SK-N-SH treated with all-trans-retinoic acid at 6 μM for 48 hours (cell line): Measurements from ENCODE around the gene DPP6.

Experiments used
- ATAC-seq: fragments of 200-7000 bp; cut with Tn5 transposase; 3 replicates; pipeline ENCODE4 v1.9.1; 2020; ENCODE audit warnings: mild to moderate bottlenecking, moderate library complexity
- ARNTL ChIP-seq: fragments of 450-650 bp; formaldehyde crosslinking; IDR thresholded peaks from 2 replicates; pipeline ENCODE4 v1.5.0; 2020; ENCODE audit warnings: low read depth, mild to moderate bottlenecking, moderate library complexity, borderline replicate concordance
- BACH2 ChIP-seq: fragments of 250-450 bp; sonication (Bioruptor Pico); IDR thresholded peaks from 2 replicates; pipeline ENCODE4 v1.9.0; 2021; ENCODE audit warnings: mild to moderate bottlenecking, borderline replicate concordance
- CREB5 ChIP-seq: fragments of 250-450 bp; sonication (Bioruptor Pico); IDR thresholded peaks from 2 replicates; pipeline ENCODE4 v1.5.1; 2020; ENCODE audit warnings: low read depth, mild to moderate bottlenecking, moderate library complexity
- CSDC2 ChIP-seq: fragments of 250-450 bp; sonication (Bioruptor Pico); IDR thresholded peaks from 2 replicates; pipeline ENCODE4 v1.5.0; 2020; ENCODE audit warnings: mild to moderate bottlenecking, moderate library complexity
- CSRNP3 ChIP-seq: fragments of 250-450 bp; sonication (Bioruptor Pico); IDR thresholded peaks from 2 replicates; pipeline ENCODE4 v1.5.1; 2021; ENCODE audit warnings: mild to moderate bottlenecking, moderate library complexity
- ESRRG ChIP-seq: fragments of 250-450 bp; sonication (Bioruptor Pico); IDR thresholded peaks from 2 replicates; pipeline ENCODE4 v1.6.1; 2021; ENCODE audit warnings: mild to moderate bottlenecking
- GLIS3 ChIP-seq: fragments of 250-450 bp; sonication (Bioruptor Pico); IDR thresholded peaks from 2 replicates; pipeline ENCODE4 v1.5.0; 2020; ENCODE audit warnings: mild to moderate bottlenecking, moderate library complexity
- PATZ1 ChIP-seq: fragments of 250-450 bp; sonication (Bioruptor Pico); IDR thresholded peaks from 2 replicates; pipeline ENCODE4 v1.8.0; 2020; ENCODE audit warnings: mild to moderate bottlenecking, moderate library complexity, borderline replicate concordance
- POU6F1 ChIP-seq: fragments of 250-450 bp; sonication (Bioruptor Pico); IDR thresholded peaks from 2 replicates; pipeline ENCODE4 v1.8.0; 2021; ENCODE audit warnings: low read depth, mild to moderate bottlenecking, moderate library complexity, borderline replicate concordance
- PPARA ChIP-seq: fragments of 250-450 bp; sonication (Bioruptor Pico); IDR thresholded peaks from 2 replicates; pipeline ENCODE4 v1.5.0; 2020; ENCODE audit warnings: mild to moderate bottlenecking, borderline replicate concordance
- RARB ChIP-seq: fragments of 250-450 bp; sonication (Bioruptor Pico); IDR thresholded peaks from 2 replicates; pipeline ENCODE4 v1.8.0; 2021; ENCODE audit warnings: mild to moderate bottlenecking, moderate library complexity
- SNAI2 ChIP-seq: fragments of 250-450 bp; sonication (Bioruptor Pico); IDR thresholded peaks from 2 replicates; pipeline ENCODE4 v1.5.0; 2020; ENCODE audit warnings: mild to moderate bottlenecking, moderate library complexity
- TCF4 ChIP-seq: fragments of 250-450 bp; sonication (Bioruptor Pico); IDR thresholded peaks from 2 replicates; pipeline ENCODE4 v1.8.0; 2021; ENCODE audit warnings: mild to moderate bottlenecking, moderate library complexity, borderline replicate concordance
- TOX ChIP-seq: fragments of 250-450 bp; sonication (Bioruptor Pico); IDR thresholded peaks from 2 replicates; pipeline ENCODE4 v1.8.0; 2021; ENCODE audit warnings: mild to moderate bottlenecking, moderate library complexity, borderline replicate concordance
- TSHZ2 ChIP-seq: fragments of 250-450 bp; sonication (Bioruptor Pico); IDR thresholded peaks from 2 replicates; pipeline ENCODE4 v1.5.0; 2020; ENCODE audit warnings: mild to moderate bottlenecking, moderate library complexity
- ZC3H10 ChIP-seq: fragments of 250-450 bp; sonication (Bioruptor Pico); IDR thresholded peaks from 2 replicates; pipeline ENCODE4 v1.5.1; 2021; ENCODE audit warnings: mild to moderate bottlenecking, moderate library complexity
- ZFP3 ChIP-seq: fragments of 250-450 bp; sonication (Bioruptor Pico); IDR thresholded peaks from 2 replicates; pipeline ENCODE4 v1.5.0; 2020; ENCODE audit warnings: mild to moderate bottlenecking, moderate library complexity
- ZFP30 ChIP-seq: fragments of 450-650 bp; formaldehyde crosslinking; IDR thresholded peaks from 2 replicates; pipeline ENCODE4 v1.5.0; 2022; ENCODE audit warnings: mild to moderate bottlenecking, moderate library complexity
- ZNF565 ChIP-seq: fragments of 450-650 bp; formaldehyde crosslinking; conservative IDR thresholded peaks from 2 replicates; pipeline ENCODE4 v1.5.0; 2020; ENCODE audit warnings: low read depth, mild to moderate bottlenecking, moderate library complexity
- ZNF70 ChIP-seq: fragments of 450-650 bp; formaldehyde crosslinking; IDR thresholded peaks from 2 replicates; pipeline ENCODE4 v1.5.0; 2020; ENCODE audit warnings: mild to moderate bottlenecking, moderate library complexity
- ZNF8 ChIP-seq: fragments of 450-650 bp; formaldehyde crosslinking; IDR thresholded peaks from 2 replicates; pipeline ENCODE4 v1.5.0; 2020; ENCODE audit warnings: mild to moderate bottlenecking, moderate library complexity

Gene DPP6

GRCh38 chr7:154864523-154864891 lies 812.3 kb downstream of the DPP6 start (continued):
- TF ChIP-seq CREB5 (no peak), RARB (CRISPR knock-in tag) (no peak), TOX (CRISPR knock-in tag) (no peak), CSRNP3 (CRISPR knock-in tag) (no peak), ZNF70 (CRISPR knock-in tag) (no peak), ZC3H10 (CRISPR knock-in tag) (no peak)

- no peak for ATAC-seq
- TF ChIP-seq TOX (CRISPR knock-in tag) (no peak), TSHZ2 (CRISPR knock-in tag) (no peak), ZNF8 (CRISPR knock-in tag) (no peak), ZFP30 (CRISPR knock-in tag) (no peak), PATZ1 (CRISPR knock-in tag) (no peak), BACH2 (no peak), CREB5 (no peak), ZFP3 (CRISPR knock-in tag) (no peak), CSRNP3 (CRISPR knock-in tag) (no peak), ZNF565 (no peak), GLIS3 (CRISPR knock-in tag) (no peak), POU6F1 (CRISPR knock-in tag) (no peak), TCF4 (CRISPR knock-in tag) (no peak), ARNTL (CRISPR knock-in tag) (no peak), SNAI2 (CRISPR knock-in tag) (no peak), CSDC2 (CRISPR knock-in tag) (no peak), ZC3H10 (CRISPR knock-in tag) (no peak), PPARA (CRISPR knock-in tag) (no peak), ESRRG (CRISPR knock-in tag) (no peak)
Observed at GRCh38 chr7:154865984-154866685, 813.9 kb downstream of the DPP6 start.
